Activated CD4-positive, alpha-beta memory T cell treated with anti-CD3 and anti-CD28 coated beads, Interleukin-2, amount 10 ng/mL, durations not matched to agents 7 days and 5 days (primary cell): Measurements from ENCODE around the gene CCDC61. TPM values are rescaled to one million over a fixed set of nuclear protein-coding genes. Genes with fewer than 3 reads are reported as not detected.

Experiments
- CTCF ChIA-PET: fragments of 350-600 bp; sonication (Branson Sonifier 250); formaldehyde crosslinking; loops from one replicate; lab custom pipeline; 2021; ENCODE audit warnings: antibody characterized with exemption, inconsistent platforms; lab: Charles Lee
- POLR2A ChIA-PET: fragments of 350-600 bp; sonication (Branson Sonifier 250); formaldehyde crosslinking; loops from one replicate; lab custom pipeline; 2021; ENCODE audit warnings: antibody characterized with exemption; lab: Charles Lee
- DNase-seq: peaks from one replicate; pipeline ENCODE4 v3.0.0-alpha.2; 2020
- H3K27ac Mint-ChIP-seq: one replicate; pipeline ENCODE4 v1.8.0; 2021; ENCODE audit warnings: mild to moderate bottlenecking, mixed read lengths
- H3K27me3 Mint-ChIP-seq: one replicate; pipeline ENCODE4 v1.8.0; 2021; ENCODE audit warnings: mixed read lengths
- H3K36me3 Mint-ChIP-seq: one replicate; pipeline ENCODE4 v1.8.0; 2021; ENCODE audit warnings: low read depth, mixed read lengths
- H3K4me1 Mint-ChIP-seq: one replicate; pipeline ENCODE4 v1.8.0; 2021; ENCODE audit warnings: mixed read lengths
- H3K4me3 Mint-ChIP-seq: one replicate; pipeline ENCODE4 v1.8.0; 2021; ENCODE audit warnings: mild to moderate bottlenecking, mixed read lengths
- H3K9me3 Mint-ChIP-seq: one replicate; pipeline ENCODE4 v1.8.0; 2021; ENCODE audit warnings: mixed read lengths
- total RNA-seq, 2 experiments: library from RNA; stranded (reverse); gene quantifications; one replicate each; pipeline ENCODE4 v1.2.3, GENCODE V29; 2021

CCDC61 gene
- total RNA-seq, 2 experiments from 2014 or later = 24.3 to 24.7 TPM

DNA sequence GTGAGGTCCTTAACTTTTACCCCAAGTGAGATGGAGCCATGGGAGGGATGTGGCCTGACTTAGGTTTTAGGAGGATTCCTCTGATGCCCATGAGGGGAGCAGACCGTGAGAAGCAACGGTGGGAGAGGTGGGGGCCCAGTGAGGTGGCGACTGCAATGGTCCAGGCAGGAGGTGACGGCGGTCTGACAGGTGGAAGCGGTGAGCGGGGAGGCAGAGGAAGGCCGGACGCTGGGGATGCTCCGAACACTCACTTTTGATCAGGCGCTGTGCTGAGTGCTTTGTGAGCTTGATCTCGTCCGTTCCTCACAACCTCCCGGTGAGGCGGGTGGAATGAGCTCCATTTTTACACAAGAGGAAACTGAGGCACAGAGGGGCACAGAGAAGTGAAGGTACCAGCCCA, 33.2 kb upstream of the CCDC61 start:
- no peak for DNase-seq
- H3K27ac Mint-ChIP-seq = no peak overlapping the region
- H3K36me3 Mint-ChIP-seq = no peaks in the 10 kb centered on the region
- H3K27me3 Mint-ChIP-seq = peaks cover 50% of the 10 kb centered on the region
- H3K4me1 Mint-ChIP-seq = no peaks in the 10 kb centered on the region
- no peak overlapping the region for H3K4me3 Mint-ChIP-seq
- ChIA-PET CTCF (no interaction called here), POLR2A (no interaction called here)
- no peaks in the 10 kb centered on the region for H3K9me3 Mint-ChIP-seq

DNA sequence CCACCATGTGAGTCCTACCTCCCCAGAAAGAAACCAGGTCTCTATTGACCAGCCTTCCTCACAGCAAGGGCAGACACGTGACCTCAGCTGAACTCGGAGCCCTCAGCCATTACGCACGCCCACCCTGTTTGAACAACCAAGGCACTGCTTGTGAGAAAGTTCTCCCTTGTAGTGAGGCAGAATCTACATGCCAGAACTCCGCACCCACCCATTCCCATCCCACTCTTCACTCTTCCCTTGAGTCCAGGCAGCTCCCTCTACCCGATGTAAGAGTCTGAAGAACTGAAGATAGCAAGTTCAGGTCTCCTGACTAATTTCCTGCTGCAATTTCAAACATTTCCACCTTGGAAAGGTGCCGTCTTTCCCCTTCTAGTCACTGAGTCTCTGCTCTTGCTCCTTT, 28.0 kb upstream of the CCDC61 start:
- Mint-ChIP-seq H3K27ac (no peak overlapping the region), H3K27me3 (peaks cover 59% of the 10 kb centered on the region), H3K4me3 (no peak overlapping the region), H3K9me3 (no peaks in the 10 kb centered on the region), H3K36me3 (no peaks in the 10 kb centered on the region), H3K4me1 (peaks cover 12% of the 10 kb centered on the region)
- POLR2A ChIA-PET = no interaction called here
- no peak for DNase-seq
- CTCF ChIA-PET = interaction anchor here (0.5 kb wide), 1 partner anchor 1755 kb away, joined by 3 read pairs; the partner anchor contains the start of gene ZNF227

DNA sequence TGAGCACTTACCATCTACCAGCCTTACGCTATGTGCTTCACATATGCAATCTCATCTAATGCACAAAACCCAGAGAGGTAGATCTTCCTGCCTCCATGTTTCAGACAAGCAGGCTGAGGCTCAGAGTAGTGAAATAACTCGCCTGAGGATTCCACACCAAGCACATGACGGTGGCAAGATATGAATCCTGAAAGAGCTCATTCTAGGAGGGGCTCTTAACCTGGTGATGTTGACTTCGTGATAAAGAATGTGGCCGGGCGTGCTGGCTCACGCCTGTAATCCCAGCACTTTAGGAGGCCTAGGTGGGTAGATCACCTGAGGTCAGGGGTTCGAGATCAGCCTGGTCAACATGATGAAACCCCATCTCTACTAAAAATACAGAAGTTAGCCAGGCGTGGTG, 26.6 kb upstream of the CCDC61 start:
- peaks cover 17% of the 10 kb centered on the region for H3K4me1 Mint-ChIP-seq
- H3K27me3 Mint-ChIP-seq = peaks cover 61% of the 10 kb centered on the region
- no peak for DNase-seq
- no peak overlapping the region for H3K27ac Mint-ChIP-seq
- CTCF ChIA-PET = interaction anchor here (0.6 kb wide), 1 partner anchor 1755 kb away, joined by 3 read pairs; no protein-coding TSS in a partner anchor
- H3K36me3 Mint-ChIP-seq = no peaks in the 10 kb centered on the region
- H3K9me3 Mint-ChIP-seq = no peaks in the 10 kb centered on the region
- no peak overlapping the region for H3K4me3 Mint-ChIP-seq
- POLR2A ChIA-PET = no interaction called here

DNA sequence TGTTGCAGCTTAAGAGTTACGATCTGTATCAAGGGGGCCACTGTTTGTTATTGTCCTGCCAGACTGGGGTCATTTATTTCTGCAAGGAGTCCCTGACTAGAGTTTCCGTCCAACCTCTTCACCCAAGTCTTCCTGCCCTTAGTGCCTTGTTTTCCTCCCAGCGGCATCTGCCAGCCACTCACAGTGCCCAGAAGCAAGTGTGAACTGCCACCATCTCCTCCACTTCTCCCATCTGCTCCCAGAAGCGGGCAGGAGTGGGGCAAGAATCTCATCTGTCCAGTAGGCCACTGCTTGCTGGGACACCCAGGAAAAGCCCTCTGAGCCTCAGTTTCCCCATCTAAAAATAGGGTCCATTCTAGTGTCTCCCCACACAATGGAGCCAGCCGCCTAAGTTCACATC, 25.6 kb upstream of the CCDC61 start:
- peaks cover 63% of the 10 kb centered on the region for H3K27me3 Mint-ChIP-seq
- CTCF ChIA-PET = interaction anchor here (0.6 kb wide), 1 partner anchor 17 kb away, joined by 3 read pairs; no protein-coding TSS in a partner anchor
- H3K4me1 Mint-ChIP-seq = peaks cover 19% of the 10 kb centered on the region
- H3K9me3 Mint-ChIP-seq = no peaks in the 10 kb centered on the region
- DNase-seq = no peak
- H3K4me3 Mint-ChIP-seq = no peak overlapping the region
- no peak overlapping the region for H3K27ac Mint-ChIP-seq
- no peaks in the 10 kb centered on the region for H3K36me3 Mint-ChIP-seq
- POLR2A ChIA-PET = no interaction called here

DNA sequence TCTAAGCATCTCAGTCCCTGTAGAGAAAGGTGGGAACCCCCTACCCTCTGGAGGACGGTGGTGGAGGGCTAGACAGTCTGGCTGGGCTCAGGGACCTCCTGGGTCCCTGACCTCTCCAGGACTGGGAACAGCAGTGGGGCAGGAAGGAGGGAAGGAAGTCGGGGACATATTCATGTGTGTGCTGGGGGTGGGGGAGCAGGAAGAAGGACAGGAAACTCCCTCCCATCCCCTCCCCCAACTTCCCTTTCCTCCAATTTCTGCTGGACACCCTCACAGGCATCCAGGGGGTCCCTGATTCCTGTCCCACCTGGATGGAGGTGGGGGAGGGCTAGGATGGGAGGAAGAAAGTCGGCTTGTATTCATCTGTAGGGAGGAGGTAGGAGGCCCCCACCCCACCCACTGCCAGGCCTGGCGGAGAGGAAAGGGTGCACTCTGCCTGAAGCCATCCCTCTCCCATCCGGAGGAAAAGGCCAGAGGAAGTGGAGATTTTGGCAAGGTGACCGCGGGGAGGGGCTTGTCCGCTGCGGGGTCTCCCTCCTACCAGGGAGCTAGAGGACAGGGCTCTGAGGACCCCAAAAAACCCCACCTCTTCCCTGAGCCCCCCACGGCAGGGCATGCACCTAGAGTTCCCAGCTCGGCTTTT, 23.9 kb upstream of the CCDC61 start:
- Mint-ChIP-seq H3K27me3 (peaks cover 68% of the 10 kb centered on the region), H3K4me1 (peaks cover 19% of the 10 kb centered on the region), H3K36me3 (no peaks in the 10 kb centered on the region), H3K27ac (no peak overlapping the region), H3K4me3 (no peak overlapping the region), H3K9me3 (no peaks in the 10 kb centered on the region)
- ChIA-PET POLR2A (no interaction called here), CTCF (no interaction called here)
- DNase-seq = no peak

DNA sequence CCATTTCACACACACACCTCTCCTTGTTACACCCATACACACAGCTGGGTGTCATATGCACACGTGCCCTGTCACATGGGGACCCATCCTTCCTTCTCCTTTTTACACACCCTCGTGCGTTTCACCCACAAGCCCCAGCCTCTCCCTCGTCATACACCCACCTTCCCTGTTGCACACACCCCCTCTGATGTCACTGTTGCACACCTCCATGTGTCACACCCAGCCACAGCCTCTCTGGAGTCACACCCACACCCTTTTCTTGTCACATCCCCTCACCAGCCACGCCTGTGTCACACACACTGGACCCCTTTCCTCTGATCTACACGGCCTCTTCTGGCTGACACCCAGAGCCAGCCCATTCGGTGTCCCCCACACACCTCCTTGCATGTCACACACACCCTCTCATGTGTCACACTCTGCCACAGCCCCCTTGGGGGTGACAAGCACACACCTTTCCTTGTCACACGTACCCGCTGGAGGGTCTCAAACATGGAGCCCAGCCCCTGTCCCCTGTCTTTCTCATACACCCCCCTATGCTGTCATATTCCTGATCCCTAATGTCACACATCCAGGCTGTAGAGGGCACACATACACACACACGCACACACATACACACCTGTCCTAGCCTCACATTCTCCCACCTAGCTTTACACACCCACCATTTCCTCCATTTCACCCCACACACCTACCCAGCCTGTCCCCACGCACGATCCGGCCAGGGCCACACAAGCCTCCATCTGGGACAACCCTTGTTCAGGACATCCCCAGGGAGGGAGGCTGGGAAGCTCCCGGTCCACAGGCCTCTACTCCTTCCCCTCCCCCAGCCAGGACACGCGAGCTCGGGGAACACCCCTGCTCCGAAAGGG, 23.0 kb upstream of the CCDC61 start:
- CTCF ChIA-PET = no interaction called here
- peaks cover 19% of the 10 kb centered on the region for H3K4me1 Mint-ChIP-seq
- no peaks in the 10 kb centered on the region for H3K9me3 Mint-ChIP-seq
- H3K4me3 Mint-ChIP-seq = peak overlapping the region; percentile 4
- POLR2A ChIA-PET = interaction anchor here (1.2 kb wide), 1 partner anchor 12 kb away, joined by 3 read pairs; no protein-coding TSS in a partner anchor
- peak; percentile 25 for DNase-seq
- no peaks in the 10 kb centered on the region for H3K36me3 Mint-ChIP-seq
- peaks cover 68% of the 10 kb centered on the region for H3K27me3 Mint-ChIP-seq
- no peak overlapping the region for H3K27ac Mint-ChIP-seq

DNA sequence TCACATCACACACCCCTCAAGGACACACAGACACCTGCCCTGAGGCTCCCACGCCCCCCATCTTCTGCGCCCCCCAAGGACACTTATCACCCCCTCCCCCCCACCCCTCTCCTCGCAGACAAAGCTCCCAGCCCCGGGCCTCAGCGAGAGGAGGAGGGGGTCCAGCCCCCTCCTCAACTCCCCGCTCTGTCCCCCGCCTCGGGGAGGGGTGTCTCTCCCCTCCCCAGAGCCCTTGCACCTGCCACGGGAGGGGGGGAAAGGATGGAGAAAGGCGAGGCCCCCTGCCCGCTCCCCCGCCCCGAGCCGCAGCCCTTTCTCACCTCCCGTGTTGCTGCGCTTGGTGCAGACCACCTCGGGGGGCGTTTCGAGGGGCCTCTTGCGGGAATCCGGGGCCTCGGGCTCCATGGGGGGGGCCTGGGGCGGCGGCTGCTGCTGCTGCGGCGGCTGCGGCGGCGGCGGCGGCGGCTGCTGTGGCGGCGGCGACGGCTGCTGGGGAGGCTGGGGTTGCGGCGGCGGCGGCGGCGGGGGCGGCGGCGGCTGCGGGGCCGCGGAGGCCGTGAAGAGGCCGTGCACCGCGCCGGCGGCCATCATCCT, 22.2 kb upstream of the CCDC61 start:
- no peak for DNase-seq
- H3K4me3 Mint-ChIP-seq = no peak overlapping the region
- ChIA-PET POLR2A (interaction anchor here (1.2 kb wide), 1 partner anchor 13 kb away, joined by 3 read pairs; no protein-coding TSS in a partner anchor), CTCF (no interaction called here)
- no peaks in the 10 kb centered on the region for H3K36me3 Mint-ChIP-seq
- no peak overlapping the region for H3K27ac Mint-ChIP-seq
- no peaks in the 10 kb centered on the region for H3K9me3 Mint-ChIP-seq
- peaks cover 67% of the 10 kb centered on the region for H3K27me3 Mint-ChIP-seq
- H3K4me1 Mint-ChIP-seq = peaks cover 19% of the 10 kb centered on the region

DNA sequence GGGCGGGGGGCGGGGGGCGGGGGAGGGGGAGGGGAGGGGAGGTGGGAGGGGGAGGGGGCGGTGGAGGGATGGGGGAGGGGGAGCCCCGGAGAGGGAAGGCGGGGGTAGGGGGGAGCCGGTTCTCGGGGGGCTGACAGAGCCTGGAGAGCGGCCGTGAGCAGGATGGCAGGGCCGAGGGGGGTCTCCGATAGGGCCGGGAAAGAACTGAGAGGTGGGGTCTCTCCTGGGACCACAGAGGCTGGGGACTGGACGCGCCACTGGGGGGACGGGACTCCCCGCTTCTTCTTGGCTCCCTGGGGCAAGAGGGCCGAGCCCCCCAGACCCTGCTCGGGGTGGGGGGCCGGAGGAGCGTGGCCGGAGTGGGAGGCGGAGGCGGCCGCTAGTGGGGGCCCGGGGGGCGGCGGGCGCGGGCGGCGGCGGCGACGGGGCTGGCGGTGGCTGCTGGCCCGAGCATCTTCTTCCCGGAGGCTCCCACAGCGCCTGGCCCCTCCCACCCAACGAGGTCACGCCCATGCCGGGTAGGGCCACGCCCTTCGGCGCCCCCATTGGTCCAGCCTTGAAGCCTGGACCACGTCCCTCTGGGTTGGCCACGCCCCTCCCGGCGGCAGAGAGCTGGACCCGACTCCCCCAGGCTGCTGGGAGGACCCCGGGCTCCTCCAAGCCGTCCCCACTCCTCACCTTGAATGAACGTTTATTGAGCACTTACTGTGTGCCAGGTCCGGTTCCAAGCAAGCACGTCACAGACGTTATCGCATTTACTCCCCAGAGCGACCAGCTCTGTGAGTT, 21.5 kb upstream of the CCDC61 start, which contains the start of gene NOVA2:
TSS of gene NOVA2 (minus strand) at position 313 of the 786 bp plus-strand sequence. CDS start 514 bp downstream, outside the sequence.
- H3K36me3 Mint-ChIP-seq = no peaks in the 10 kb centered on the region
- ChIA-PET CTCF (no interaction called here), POLR2A (no interaction called here)
- peak; percentile 55 for DNase-seq
- no peaks in the 10 kb centered on the region for H3K9me3 Mint-ChIP-seq
- no peak within 1 kb of the TSS for H3K27ac Mint-ChIP-seq
- H3K27me3 Mint-ChIP-seq = peaks cover 62% of the 10 kb centered on the region
- H3K4me1 Mint-ChIP-seq = peaks cover 19% of the 10 kb centered on the region
- no peak within 1 kb of the TSS for H3K4me3 Mint-ChIP-seq

DNA sequence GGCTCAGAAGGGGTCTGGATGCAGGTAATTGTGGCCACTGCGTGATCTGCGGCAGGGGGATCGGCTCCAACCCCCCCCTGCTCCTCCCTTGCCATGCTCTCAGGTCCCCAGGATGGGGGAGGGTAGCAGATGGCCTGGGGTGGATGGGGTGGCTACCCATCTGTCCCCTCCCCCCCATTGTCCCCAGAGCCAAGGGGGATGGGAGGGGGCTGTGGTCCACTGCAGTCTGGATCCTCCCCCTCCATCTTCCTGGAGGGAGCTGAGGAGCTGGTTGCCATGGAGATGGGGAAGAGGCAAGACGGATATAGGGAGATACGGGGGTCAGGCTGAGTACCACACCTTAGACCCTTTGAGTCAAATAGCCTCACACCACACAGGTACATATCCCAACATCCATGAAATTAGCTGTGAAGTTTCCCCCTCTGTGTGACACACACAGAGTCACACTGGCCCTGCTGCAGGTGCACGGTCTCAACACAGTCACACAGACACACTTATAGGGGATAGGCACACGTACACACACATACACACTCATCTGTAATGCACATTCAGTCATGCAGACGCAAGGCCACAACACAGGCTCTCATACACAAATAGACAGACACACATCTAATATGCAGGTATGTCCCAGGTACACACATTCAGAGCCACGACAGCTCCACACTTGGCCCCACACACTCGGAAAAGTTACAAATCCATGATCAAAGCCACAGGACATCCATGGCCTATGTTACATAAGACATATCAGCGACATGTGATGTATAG, 19.8 kb upstream of the CCDC61 start:
- Mint-ChIP-seq H3K36me3 (no peaks in the 10 kb centered on the region), H3K27ac (no peak overlapping the region), H3K4me3 (no peak overlapping the region), H3K9me3 (no peaks in the 10 kb centered on the region), H3K27me3 (peaks cover 52% of the 10 kb centered on the region), H3K4me1 (peaks cover 19% of the 10 kb centered on the region)
- CTCF ChIA-PET = no interaction called here
- DNase-seq = no peak
- POLR2A ChIA-PET = no interaction called here

DNA sequence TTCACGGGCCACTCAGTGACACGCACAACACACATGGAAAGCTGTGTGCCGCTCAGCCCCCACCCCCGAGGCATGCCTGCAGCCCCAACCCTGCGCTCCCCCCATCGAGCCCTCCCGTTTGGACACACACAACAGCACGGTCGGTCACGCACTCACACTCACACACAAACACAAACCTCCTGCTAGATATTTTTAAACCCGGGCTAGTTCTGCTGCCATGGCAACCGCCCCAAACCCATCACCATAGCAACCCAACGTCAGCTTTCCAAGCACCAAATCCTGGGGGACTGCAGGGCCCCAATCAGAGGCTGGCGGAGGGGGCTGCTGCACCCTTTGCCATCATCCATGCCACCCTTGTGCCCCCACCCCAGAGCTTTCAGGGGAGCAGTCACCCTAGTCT, 19.1 kb upstream of the CCDC61 start:
- ChIA-PET POLR2A (no interaction called here), CTCF (no interaction called here)
- peaks cover 52% of the 10 kb centered on the region for H3K27me3 Mint-ChIP-seq
- H3K9me3 Mint-ChIP-seq = no peaks in the 10 kb centered on the region
- peaks cover 16% of the 10 kb centered on the region for H3K4me1 Mint-ChIP-seq
- DNase-seq = no peak
- no peaks in the 10 kb centered on the region for H3K36me3 Mint-ChIP-seq
- H3K4me3 Mint-ChIP-seq = no peak overlapping the region
- no peak overlapping the region for H3K27ac Mint-ChIP-seq

DNA sequence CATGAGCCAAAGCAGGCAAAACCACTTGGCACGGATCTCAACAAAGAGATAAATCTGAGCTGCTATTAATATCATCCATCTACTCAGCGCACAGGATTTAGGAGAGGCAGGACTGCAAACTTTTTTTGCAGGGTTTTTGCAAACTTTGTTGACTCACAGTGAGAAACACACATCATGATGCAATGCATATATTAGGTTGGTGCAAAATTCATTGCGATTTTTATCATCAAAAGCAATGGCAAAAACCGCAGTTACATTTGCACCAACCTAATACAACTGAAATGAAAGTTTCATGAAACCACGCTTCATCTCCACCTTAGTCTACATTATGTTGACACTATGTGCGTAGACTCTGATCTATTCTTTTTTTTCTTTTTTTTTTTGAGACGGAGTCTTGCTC, 17.1 kb upstream of the CCDC61 start:
- Mint-ChIP-seq H3K4me1 (peaks cover 2% of the 10 kb centered on the region), H3K27me3 (peaks cover 48% of the 10 kb centered on the region), H3K36me3 (no peaks in the 10 kb centered on the region), H3K27ac (no peak overlapping the region), H3K4me3 (no peak overlapping the region), H3K9me3 (no peaks in the 10 kb centered on the region)
- ChIA-PET CTCF (no interaction called here), POLR2A (no interaction called here)
- DNase-seq = no peak

DNA sequence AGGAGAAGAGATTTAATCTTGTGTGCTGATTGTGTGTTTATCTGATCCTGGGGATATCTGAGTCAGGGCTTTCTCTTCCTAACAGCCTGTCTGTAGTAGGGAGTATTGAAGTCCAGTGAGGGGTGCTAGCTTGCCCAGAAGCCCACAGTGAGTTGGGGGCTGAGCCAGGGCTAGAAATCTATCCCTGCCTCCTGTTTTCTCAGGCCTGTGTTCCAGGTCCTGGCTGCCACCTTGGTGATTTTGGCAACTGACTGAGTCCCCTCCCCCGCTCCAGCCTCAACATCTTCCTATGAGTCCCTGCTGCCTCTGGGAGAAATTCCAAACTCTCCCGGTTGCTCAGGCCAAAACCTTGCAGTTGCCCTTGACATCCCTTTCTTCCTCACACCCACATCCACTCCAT, 13.9 kb upstream of the CCDC61 start:
- Mint-ChIP-seq H3K4me3 (no peak overlapping the region), H3K36me3 (no peaks in the 10 kb centered on the region)
- POLR2A ChIA-PET = no interaction called here

More for the DNA sequence above, 13.9 kb upstream of the CCDC61 start:
- peaks cover 2% of the 10 kb centered on the region for H3K9me3 Mint-ChIP-seq
- no peak for DNase-seq
- H3K27ac Mint-ChIP-seq = no peak overlapping the region
- H3K27me3 Mint-ChIP-seq = peaks cover 32% of the 10 kb centered on the region
- no peaks in the 10 kb centered on the region for H3K4me1 Mint-ChIP-seq
- CTCF ChIA-PET = interaction anchor here (0.6 kb wide), 1 partner anchor 32 kb away, joined by 3 read pairs; no protein-coding TSS in a partner anchor
